HEK293 (cell line): ENCODE results near the gene HMCN1.

ENCODE experiments used
- CTCF ChIA-PET: fragments of 350-600 bp; formaldehyde crosslinking; extraction: SDS; loops from one replicate; lab custom pipeline; 2021; ENCODE audit warnings: antibody characterized with exemption; lab: Yijun Ruan, JAX
- POLR2A ChIA-PET: fragments of 300-600 bp; formaldehyde crosslinking; extraction: SDS; loops from one replicate; lab custom pipeline; 2020; ENCODE audit warnings: antibody characterized with exemption, inconsistent platforms; lab: Yijun Ruan, JAX
- H3K27ac ChIP-seq: fragments of 200-500 bp; sonication (Bioruptor generic); 2 replicates; pipeline ENCODE4 v1.5.1; 2014; ENCODE audit warnings: low read depth, low read length, control low read depth, inconsistent platforms; ENCODE audit errors: extremely low read depth
- H3K36me3 ChIP-seq, 2 experiments: fragments of 200-500 bp in 1 of 2; sonication (Bioruptor generic) in 1 of 2; 1 replicate in 1 of 2; 2 replicates in 1 of 2; pipeline ENCODE4 v1.5.1; 2014 to 2017; ENCODE audit warnings: inconsistent platforms in 2 of 2, low read length in 2 of 2; ENCODE audit not compliant: control insufficient read depth in 2 of 2, insufficient read depth in 1 of 2
- H3K4me1 ChIP-seq: fragments of 200-500 bp; sonication (Bioruptor generic); 2 replicates; pipeline ENCODE4 v1.5.1; 2014; ENCODE audit warnings: mild to moderate bottlenecking, low read length, inconsistent platforms; ENCODE audit not compliant: control insufficient read depth, insufficient read depth
- H3K4me3 ChIP-seq: 2 replicates; pipeline ENCODE4 v1.5.1; 2011; ENCODE audit warnings: low read depth, mild to moderate bottlenecking, control low read depth, low read length, moderate library complexity
- H3K9me3 ChIP-seq: fragments of 200-500 bp; sonication (Bioruptor generic); 2 replicates; pipeline ENCODE4 v1.5.1; 2014; ENCODE audit warnings: low read depth, low read length, inconsistent platforms; ENCODE audit not compliant: control insufficient read depth, insufficient read depth
- BCL11B ChIP-seq: fragments of 450-650 bp; formaldehyde crosslinking; IDR thresholded peaks from 2 replicates; pipeline ENCODE4 v1.5.1; 2016; ENCODE audit warnings: low read depth, missing biosample characterization, missing genetic modification characterization
- HOXC10 ChIP-seq: sonication (generic); formaldehyde crosslinking; IDR thresholded peaks from 2 replicates; pipeline ENCODE4 v1.8.1; 2023; ENCODE audit warnings: mild to moderate bottlenecking, missing genetic modification reagents
- KLF8 ChIP-seq: fragments of 450-650 bp; formaldehyde crosslinking; IDR thresholded peaks from 2 replicates; pipeline ENCODE4 v1.5.1; 2016; ENCODE audit warnings: missing biosample characterization, missing genetic modification characterization
- KLF9 ChIP-seq: fragments of 450-650 bp; formaldehyde crosslinking; IDR thresholded peaks from 2 replicates; pipeline ENCODE4 v1.5.1; 2016; ENCODE audit warnings: missing biosample characterization, missing genetic modification characterization, low read depth
- MEIS1 ChIP-seq: sonication (generic); formaldehyde crosslinking; IDR thresholded peaks from 2 replicates; pipeline ENCODE4 v1.8.1; 2022; ENCODE audit warnings: missing genetic modification reagents, mild to moderate bottlenecking, borderline replicate concordance
- WT1 ChIP-seq: fragments of 450-650 bp; formaldehyde crosslinking; IDR thresholded peaks from 2 replicates; pipeline ENCODE4 v1.5.1; 2016; ENCODE audit warnings: missing biosample characterization, missing genetic modification characterization
- ZNF10 ChIP-seq: fragments of 450-650 bp; formaldehyde crosslinking; IDR thresholded peaks from 2 replicates; pipeline ENCODE4 v1.5.1; 2017; ENCODE audit warnings: missing biosample characterization, missing genetic modification characterization
- ZNF114 ChIP-seq: fragments of 450-650 bp; formaldehyde crosslinking; IDR thresholded peaks from 2 replicates; pipeline ENCODE4 v1.5.0; 2017; ENCODE audit warnings: missing biosample characterization, missing genetic modification characterization
- ZNF133 ChIP-seq: fragments of 450-650 bp; formaldehyde crosslinking; IDR thresholded peaks from 2 replicates; pipeline ENCODE4 v1.5.1; 2016; ENCODE audit warnings: missing biosample characterization, missing genetic modification characterization
- ZNF146 ChIP-seq: fragments of 450-650 bp; formaldehyde crosslinking; IDR thresholded peaks from 2 replicates; pipeline ENCODE4 v1.5.1; 2016; ENCODE audit warnings: missing biosample characterization, missing genetic modification characterization
- ZNF202 ChIP-seq: fragments of 450-650 bp; formaldehyde crosslinking; IDR thresholded peaks from 2 replicates; pipeline ENCODE4 v1.5.1; 2016; ENCODE audit warnings: missing biosample characterization, missing genetic modification characterization, borderline replicate concordance
- ZNF354C ChIP-seq: fragments of 450-650 bp; formaldehyde crosslinking; IDR thresholded peaks from 2 replicates; pipeline ENCODE4 v1.5.1; 2016; ENCODE audit warnings: missing biosample characterization, missing genetic modification characterization, low read depth, borderline replicate concordance
- ZNF366 ChIP-seq: fragments of 450-650 bp; formaldehyde crosslinking; conservative IDR thresholded peaks from 2 replicates; pipeline ENCODE4 v1.5.1; 2016; ENCODE audit warnings: missing biosample characterization, missing genetic modification characterization
- ZNF433 ChIP-seq: fragments of 450-650 bp; formaldehyde crosslinking; IDR thresholded peaks from 2 replicates; pipeline ENCODE4 v1.5.1; 2016; ENCODE audit warnings: missing biosample characterization, missing genetic modification characterization, low read depth
- ZNF521 ChIP-seq: fragments of 450-650 bp; formaldehyde crosslinking; IDR thresholded peaks from 2 replicates; pipeline ENCODE4 v1.5.1; 2017; ENCODE audit warnings: missing biosample characterization, mild to moderate bottlenecking, missing genetic modification characterization
- ZNF544 ChIP-seq: fragments of 450-650 bp; formaldehyde crosslinking; IDR thresholded peaks from 2 replicates; pipeline ENCODE4 v1.5.0; 2017; ENCODE audit warnings: missing biosample characterization, missing genetic modification characterization
- ZNF585B ChIP-seq: fragments of 450-650 bp; formaldehyde crosslinking; IDR thresholded peaks from 2 replicates; pipeline ENCODE4 v1.5.1; 2016; ENCODE audit warnings: missing biosample characterization, missing genetic modification characterization
- ZNF600 ChIP-seq: fragments of 450-650 bp; formaldehyde crosslinking; IDR thresholded peaks from 2 replicates; pipeline ENCODE4 v1.5.1; 2016; ENCODE audit warnings: missing biosample characterization, missing genetic modification characterization
- ZNF624 ChIP-seq: fragments of 450-650 bp; formaldehyde crosslinking; IDR thresholded peaks from 2 replicates; pipeline ENCODE4 v1.5.1; 2017; ENCODE audit warnings: missing biosample characterization, missing genetic modification characterization
- ZNF629 ChIP-seq: fragments of 450-650 bp; formaldehyde crosslinking; IDR thresholded peaks from 2 replicates; pipeline ENCODE4 v1.5.1; 2017; ENCODE audit warnings: missing biosample characterization, missing genetic modification characterization
- ZNF701 ChIP-seq: fragments of 450-650 bp; formaldehyde crosslinking; IDR thresholded peaks from 2 replicates; pipeline ENCODE4 v1.5.1; 2016; ENCODE audit warnings: missing biosample characterization, missing genetic modification characterization
- ZNF837 ChIP-seq: fragments of 450-650 bp; formaldehyde crosslinking; IDR thresholded peaks from 2 replicates; pipeline ENCODE4 v1.5.1; 2016; ENCODE audit warnings: missing biosample characterization, missing genetic modification characterization
- TF ChIP-seq, protein P1 (sequence below): fragments of 450-650 bp; formaldehyde crosslinking; IDR thresholded peaks from 2 replicates; pipeline ENCODE4 v1.5.1; 2016; ENCODE audit warnings: missing biosample characterization, missing genetic modification characterization, low read depth
- TF ChIP-seq, protein P2 (sequence below): fragments of 450-650 bp; formaldehyde crosslinking; IDR thresholded peaks from 2 replicates; pipeline ENCODE4 v1.5.1; 2016; ENCODE audit warnings: missing biosample characterization, missing genetic modification characterization
- TF ChIP-seq, protein P3 (sequence below): fragments of 450-650 bp; formaldehyde crosslinking; IDR thresholded peaks from 2 replicates; pipeline ENCODE4 v1.5.1; 2016; ENCODE audit warnings: missing biosample characterization, missing genetic modification characterization

Gene HMCN1

DNA sequence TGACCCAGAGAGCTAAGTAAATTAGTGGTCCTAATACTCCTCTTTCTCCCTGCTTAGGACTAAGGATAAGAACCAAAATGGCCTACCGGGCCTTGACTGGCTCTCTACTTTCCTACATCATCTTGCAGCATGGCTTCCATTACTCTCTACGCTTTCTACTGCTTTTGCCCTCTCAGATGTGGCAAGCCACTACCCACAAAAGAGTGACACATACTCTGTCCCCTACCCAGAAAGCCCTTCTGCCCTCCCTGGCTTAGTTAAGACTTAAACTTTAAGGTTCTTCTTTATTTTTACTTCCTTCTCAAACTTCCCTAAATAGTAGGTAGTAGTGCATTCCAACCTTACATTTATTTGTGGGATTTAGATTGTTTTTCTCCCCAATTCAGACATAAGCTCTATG, 412.8 kb downstream of the HMCN1 start (continued):
- TF ChIP-seq ZNF146 (tag by site-specific recombination) = no peak
- TF ChIP-seq ZNF433 = no peak

DNA sequence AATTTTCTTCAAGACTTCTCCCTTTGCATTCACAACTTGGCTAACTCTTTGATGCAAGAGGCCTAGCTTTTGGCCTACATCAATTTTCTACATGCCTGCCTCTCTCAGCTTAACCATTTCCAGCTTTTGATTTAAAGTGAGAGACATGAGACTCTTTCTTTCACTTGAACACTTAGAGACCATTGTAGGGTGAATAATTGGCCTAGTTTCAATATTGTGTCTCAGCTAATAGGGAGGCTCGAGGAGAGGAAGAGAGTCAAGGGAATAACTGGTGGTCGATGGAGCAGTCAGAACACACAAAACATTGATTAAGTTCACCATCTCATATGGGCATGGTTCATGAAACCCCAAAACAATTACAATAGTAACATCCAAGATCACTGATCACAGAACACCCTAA, 415.4 kb downstream of the HMCN1 start:
- ChIA-PET CTCF (interaction anchor here (0.6 kb wide), 1 partner anchor 53 kb away, joined by 3 read pairs; no protein-coding TSS in a partner anchor), POLR2A (no interaction called here)
- no peaks in the 10 kb centered on the region for H3K9me3 ChIP-seq
- H3K36me3 ChIP-seq = no peaks in the 10 kb centered on the region
- no peak overlapping the region for H3K4me3 ChIP-seq
- TF ChIP-seq, protein P1, sequence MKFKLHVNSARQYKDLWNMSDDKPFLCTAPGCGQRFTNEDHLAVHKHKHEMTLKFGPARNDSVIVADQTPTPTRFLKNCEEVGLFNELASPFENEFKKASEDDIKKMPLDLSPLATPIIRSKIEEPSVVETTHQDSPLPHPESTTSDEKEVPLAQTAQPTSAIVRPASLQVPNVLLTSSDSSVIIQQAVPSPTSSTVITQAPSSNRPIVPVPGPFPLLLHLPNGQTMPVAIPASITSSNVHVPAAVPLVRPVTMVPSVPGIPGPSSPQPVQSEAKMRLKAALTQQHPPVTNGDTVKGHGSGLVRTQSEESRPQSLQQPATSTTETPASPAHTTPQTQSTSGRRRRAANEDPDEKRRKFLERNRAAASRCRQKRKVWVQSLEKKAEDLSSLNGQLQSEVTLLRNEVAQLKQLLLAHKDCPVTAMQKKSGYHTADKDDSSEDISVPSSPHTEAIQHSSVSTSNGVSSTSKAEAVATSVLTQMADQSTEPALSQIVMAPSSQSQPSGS (tag by site-specific recombination) = no peak
- TF ChIP-seq ZNF114 (no peak), ZNF354C (no peak), ZNF544 (tag by site-specific recombination) (no peak), KLF9 (tag by site-specific recombination) (no peak)
- no peak overlapping the region for H3K27ac ChIP-seq
- H3K4me1 ChIP-seq = no peaks in the 10 kb centered on the region

DNA sequence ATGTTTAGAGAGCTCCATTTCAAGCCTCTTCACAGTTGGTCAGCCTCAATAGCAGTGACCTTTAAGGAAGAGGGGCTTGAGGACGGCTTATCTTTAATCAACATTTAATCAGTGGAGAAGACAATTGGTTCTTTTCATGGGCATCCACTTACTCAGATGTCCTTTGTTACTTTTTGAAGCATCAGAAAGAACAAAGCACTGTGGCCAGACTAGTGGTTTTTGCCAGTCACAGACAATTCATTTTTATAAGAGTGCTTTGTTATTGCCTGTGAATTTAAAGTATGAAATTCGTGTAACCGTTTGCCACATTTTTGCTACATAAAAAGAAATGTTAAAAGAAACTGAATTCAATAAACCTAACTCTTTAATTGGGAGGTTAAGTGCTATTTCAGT, 418.0 kb downstream of the HMCN1 start:
- H3K4me1 ChIP-seq = no peaks in the 10 kb centered on the region
- POLR2A ChIA-PET = no interaction called here
- H3K36me3 ChIP-seq = no peaks in the 10 kb centered on the region
- no peak overlapping the region for H3K4me3 ChIP-seq
- CTCF ChIA-PET = interaction anchor here (1.1 kb wide), 1 partner anchor 154 kb away, joined by 4 read pairs; no protein-coding TSS in a partner anchor
- TF ChIP-seq BCL11B (no peak), ZNF629 (no peak), HOXC10 (CRISPR knock-in tag) (no peak), ZNF202 (no peak), ZNF585B (tag by site-specific recombination) (no peak), ZNF133 (tag by site-specific recombination) (no peak), ZNF600 (no peak), WT1 (tag by site-specific recombination) (no peak), ZNF837 (no peak)
- TF ChIP-seq, protein P2, sequence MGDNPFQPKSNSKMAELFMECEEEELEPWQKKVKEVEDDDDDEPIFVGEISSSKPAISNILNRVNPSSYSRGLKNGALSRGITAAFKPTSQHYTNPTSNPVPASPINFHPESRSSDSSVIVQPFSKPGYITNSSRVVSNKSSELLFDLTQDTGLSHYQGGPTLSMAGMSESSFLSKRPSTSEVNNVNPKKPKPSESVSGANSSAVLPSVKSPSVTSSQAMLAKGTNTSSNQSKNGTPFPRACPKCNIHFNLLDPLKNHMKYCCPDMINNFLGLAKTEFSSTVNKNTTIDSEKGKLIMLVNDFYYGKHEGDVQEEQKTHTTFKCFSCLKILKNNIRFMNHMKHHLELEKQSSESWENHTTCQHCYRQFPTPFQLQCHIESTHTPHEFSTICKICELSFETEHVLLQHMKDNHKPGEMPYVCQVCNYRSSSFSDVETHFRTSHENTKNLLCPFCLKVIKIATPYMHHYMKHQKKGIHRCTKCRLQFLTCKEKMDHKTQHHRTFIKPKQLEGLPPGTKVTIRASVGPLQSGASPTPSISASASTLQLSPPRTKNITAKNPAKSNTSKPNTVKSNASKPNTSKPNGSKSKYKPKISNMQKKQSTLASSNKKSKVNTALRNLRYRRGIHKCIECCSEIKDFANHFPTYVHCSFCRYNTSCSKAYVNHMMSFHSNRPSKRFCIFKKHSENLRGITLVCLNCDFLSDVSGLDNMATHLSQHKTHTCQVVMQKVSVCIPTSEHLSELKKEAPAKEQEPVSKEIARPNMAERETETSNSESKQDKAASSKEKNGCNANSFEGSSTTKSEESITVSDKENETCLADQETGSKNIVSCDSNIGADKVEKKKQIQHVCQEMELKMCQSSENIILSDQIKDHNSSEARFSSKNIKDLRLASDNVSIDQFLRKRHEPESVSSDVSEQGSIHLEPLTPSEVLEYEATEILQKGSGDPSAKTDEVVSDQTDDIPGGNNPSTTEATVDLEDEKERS (tag by site-specific recombination) = no peak
- no peaks in the 10 kb centered on the region for H3K9me3 ChIP-seq
- no peak overlapping the region for H3K27ac ChIP-seq

DNA sequence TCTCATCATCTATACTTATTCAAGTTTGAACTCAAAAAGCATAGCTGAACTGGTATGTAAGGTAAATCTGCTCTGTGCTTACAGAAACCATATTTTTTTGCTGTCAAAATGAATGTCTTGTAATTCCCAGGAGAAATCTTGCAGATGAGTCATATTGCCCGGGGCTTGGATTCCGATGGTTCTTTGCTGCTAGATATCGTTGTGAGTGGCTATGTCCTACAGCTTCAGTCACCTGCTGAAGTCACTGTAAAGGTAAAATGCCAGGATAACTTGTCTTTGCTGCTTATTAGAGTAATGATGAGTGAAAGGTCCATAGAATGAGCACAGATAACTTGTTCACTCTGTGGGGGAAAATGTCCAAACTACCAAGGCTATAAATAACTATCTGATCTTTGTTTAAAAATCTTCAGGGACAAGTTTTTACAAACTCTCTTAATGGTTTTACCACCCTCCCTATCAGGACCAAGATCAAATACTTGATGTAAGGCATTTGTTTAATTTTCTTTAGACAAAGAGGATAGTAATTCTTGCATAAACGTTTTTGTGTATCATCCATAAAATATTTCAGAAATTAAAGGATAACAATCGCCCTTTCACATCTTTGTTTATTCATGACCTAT, 418.5 kb downstream of the HMCN1 start:
- ChIA-PET CTCF (interaction anchor here (0.5 to 1.1 kb wide), 3 partner anchors 155 to 396 kb away, joined by 3 to 4 read pairs (median 3); no protein-coding TSS in a partner anchor), POLR2A (no interaction called here)
- Histone ChIP-seq H3K36me3 (no peaks in the 10 kb centered on the region), H3K27ac (no peak overlapping the region), H3K4me1 (no peaks in the 10 kb centered on the region), H3K4me3 (no peak overlapping the region), H3K9me3 (no peaks in the 10 kb centered on the region)
- 0 out of 2 replicates have a peak, but pooled peaks have one; percentile 30 for TF ChIP-seq KLF8 (tag by site-specific recombination)
- peak; percentile 34; the same call in 1 of the 2 replicates for TF ChIP-seq ZNF366 (tag by site-specific recombination)
- TF ChIP-seq MEIS1 (CRISPR knock-in tag) = no peak
- TF ChIP-seq ZNF10 (tag by site-specific recombination) = 0 out of 2 replicates have a peak, but pooled peaks have one; percentile 19
- TF ChIP-seq ZNF701 (tag by site-specific recombination) = no peak
- TF ChIP-seq ZNF521 = no peak
- TF ChIP-seq, protein P3, sequence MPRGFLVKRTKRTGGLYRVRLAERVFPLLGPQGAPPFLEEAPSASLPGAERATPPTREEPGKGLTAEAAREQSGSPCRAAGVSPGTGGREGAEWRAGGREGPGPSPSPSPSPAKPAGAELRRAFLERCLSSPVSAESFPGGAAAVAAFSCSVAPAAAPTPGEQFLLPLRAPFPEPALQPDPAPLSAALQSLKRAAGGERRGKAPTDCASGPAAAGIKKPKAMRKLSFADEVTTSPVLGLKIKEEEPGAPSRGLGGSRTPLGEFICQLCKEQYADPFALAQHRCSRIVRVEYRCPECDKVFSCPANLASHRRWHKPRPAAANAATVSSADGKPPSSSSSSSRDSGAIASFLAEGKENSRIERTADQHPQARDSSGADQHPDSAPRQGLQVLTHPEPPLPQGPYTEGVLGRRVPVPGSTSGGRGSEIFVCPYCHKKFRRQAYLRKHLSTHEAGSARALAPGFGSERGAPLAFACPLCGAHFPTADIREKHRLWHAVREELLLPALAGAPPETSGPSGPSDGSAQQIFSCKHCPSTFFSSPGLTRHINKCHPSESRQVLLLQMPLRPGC (tag by site-specific recombination) = 0 out of 2 replicates have a peak, but pooled peaks have one; percentile 44
- no peak for TF ChIP-seq ZNF624 (tag by site-specific recombination)
- TF ChIP-seq ZNF837 = no peak
- no peak for TF ChIP-seq ZNF544 (tag by site-specific recombination)
